T-helper 1 cell (primary cell): ENCODE measurements around the gene CCDC136.

Experiments
- DNase-seq, 5 donors: peaks; one replicate each; pipeline ENCODE4 v3.0.0-alpha.2; 2012 to 2020

The CCDC136 gene

DNA sequence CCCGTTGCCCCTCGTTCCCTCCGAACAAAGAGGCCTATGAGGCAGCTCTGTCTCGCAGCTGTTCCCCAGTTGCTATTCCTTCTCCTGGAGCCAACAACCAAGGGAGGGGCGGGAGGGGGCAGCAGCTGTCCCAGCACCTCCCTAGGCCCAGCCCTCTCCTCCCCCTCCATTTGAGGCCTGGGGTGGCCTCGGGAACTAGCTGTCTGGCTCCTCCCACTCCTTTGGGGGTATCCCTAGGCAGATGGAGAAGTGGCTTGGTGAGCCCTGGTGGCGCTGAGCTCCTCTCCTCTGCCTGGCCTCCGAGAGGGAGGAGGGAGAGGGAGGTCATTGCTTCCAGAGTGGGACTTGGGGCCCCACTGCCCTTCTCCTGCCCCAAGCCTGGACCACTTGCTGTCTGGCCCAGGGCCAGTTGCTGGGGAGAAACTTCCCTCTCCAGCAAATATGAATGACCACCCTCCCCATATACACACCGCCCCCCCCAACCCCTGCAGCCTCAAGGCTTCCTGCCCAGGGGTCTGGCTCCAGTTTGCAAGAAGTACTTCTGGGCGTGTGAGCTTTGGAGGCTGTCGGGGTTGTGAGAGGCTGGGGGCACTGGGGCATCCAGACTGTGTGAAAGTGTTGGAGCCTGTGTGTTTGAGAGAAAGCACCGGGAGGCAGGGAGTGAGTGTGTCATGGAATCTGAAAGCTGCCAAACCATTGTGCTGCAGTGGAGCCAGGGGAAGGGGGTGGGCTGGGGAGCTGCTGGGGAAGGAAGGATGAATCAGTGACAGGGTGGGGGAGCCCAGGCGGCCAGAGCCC lies 41.6 kb downstream of the CCDC136 start:
- no peak for DNase-seq

DNA sequence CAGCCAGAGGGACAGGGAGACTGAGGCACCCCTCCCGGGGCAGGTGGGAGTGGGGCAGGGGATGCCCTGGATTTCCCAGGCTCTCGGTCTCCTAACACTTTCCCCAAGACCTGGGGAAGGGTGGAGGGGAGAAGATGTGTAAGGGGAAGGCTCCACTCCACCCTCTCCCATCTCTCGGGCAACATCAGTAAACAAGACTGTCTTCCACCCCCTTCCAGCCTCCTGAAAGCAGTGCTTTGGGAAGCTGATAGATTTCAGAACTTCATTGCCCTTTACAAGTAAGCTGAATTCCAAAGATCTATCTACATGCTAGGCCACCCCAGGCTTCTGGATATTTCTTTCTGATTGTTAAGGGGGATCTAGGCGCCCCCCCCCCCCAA lies 42.2 kb downstream of the CCDC136 start:
- DNase-seq, result no peak

DNA sequence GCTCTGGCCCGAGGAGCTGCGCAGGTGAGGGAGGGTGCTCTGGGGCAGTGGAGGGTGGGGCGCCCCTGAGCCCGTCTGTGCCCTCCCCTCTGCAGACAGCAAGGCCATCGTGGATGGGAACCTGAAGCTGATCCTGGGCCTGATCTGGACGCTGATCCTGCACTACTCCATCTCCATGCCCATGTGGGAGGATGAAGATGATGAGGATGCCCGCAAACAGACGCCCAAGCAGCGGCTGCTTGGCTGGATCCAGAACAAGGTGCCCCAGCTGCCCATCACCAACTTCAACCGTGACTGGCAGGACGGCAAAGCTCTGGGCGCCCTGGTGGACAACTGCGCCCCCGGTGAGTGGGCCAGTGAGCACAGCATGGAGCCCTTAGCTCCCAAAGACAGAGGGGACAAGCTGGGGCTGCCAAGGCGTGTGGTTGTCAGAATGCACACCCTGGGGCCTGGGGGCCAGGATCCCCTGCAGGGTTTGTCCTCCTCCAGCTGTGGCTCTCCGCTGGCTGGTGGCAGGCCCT lies 43.5 kb downstream of the CCDC136 start:
- no peak for DNase-seq

DNA sequence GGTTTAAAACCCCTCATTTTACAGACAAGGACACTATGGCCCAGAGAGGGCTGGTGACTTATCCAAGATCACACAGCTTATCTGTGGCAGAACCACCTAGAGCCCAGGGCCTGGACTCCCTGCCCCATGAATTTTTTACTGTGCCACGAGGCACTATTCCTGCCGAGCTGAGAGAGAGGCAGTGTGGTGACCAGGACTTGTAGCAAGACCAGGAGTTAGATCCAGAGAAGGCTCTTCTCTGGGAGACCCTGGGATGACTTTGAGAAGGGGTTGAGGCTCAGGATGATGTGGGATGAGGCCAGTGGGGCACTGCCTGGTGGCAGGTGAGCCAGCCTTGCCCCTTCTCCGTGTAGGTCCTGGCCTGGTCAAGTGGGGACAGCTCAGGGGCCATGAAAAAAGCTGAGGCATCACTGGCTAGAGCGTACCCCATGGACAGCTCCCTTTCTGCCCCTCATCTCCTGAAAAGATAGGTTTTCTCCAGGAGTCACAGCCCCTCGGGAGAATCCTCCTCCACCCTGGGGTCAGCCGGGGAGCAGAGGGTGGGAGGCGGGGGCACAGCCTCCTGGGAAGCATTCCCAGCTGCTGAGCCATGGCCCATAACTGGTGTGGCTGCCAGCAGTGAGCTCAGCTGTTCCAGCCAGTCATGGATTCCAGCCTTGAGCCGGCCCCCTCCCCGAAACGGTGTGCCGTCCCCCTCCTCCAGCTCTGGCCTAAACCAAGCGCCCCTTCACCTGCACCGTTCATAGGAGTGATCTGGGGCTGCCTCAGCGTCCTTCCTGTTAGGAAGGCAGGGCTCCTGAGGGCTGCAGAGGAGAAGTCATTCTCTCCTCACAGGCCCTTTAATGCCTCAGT lies 44.2 kb downstream of the CCDC136 start:
- DNase-seq, result peak in 1 of 5 donors; percentile 9

DNA sequence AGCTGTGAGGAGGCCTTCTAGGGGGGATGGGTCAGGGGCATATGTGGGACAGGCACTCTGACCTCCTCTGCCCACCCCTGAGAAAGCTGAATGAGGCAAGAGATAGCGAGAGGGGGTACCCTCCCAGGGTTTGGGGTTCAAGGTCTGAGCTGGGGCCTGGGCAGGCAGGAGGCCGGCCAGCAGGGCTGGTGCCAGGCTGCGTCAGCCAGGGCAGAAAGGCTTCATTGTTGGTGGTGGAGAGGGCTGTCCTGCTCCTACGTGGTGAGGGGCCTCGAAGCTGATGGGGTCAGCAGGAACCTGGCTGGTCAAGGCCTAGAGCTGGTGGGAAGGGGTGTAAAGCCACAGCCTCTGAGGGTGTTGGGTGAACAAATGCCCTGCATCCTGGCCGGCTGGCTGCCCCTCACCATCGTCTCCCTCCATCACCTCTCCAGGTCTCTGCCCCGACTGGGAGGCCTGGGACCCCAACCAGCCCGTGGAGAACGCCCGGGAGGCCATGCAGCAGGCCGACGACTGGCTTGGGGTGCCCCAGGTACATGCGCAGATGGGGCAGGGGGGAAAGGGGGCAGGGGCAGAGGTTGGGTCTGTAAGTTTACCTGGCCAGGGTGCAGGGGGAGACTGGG lies 45.1 kb downstream of the CCDC136 start:
- DNase-seq, result peak in 1 of 5 donors; percentile 12

DNA sequence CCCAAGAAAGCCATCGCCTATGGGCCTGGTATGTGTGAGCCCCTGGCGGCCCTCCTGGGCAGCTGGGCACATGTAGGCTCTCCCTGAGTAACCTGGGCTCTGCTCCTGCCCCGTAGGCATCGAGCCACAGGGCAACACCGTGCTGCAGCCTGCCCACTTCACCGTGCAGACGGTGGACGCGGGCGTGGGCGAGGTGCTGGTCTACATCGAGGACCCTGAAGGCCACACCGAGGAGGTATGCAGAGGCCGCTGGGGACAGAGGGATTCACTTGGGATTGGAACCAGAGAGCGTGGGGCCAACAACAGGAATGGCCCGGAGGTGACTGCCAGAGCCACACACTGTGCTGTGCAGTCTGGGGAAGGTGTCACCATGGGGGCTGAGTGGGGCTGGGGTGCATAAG lies 45.8 kb downstream of the CCDC136 start:
- DNase-seq, result peak in 1 of 5 donors; percentile 9

DNA sequence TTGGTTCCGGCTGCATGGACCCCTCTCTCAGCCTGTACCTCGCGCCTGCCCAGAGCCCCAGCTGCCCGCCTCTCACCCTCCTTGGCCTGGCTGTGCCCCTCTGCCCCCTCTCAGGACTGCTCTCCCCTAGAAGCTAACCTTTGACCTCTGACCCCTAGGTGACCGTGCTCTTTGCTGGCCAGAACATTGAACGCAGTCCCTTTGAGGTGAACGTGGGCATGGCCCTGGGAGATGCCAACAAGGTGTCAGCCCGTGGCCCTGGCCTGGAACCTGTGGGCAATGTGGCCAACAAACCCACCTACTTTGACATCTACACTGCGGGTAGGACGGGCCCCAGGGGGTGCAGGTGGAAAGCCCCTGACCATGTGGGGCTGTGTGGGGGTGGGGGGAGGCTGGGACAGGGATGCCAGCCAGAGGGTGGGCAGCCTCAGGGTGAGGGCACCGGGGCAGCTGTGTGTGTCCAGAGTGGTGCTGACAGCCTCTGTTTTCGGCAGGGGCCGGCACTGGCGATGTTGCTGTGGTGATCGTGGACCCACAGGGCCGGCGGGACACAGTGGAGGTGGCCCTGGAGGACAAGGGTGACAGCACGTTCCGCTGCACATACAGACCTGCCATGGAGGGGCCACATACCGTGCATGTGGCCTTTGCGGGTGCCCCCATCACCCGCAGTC lies 46.5 kb downstream of the CCDC136 start:
- DNase-seq, result no peak

DNA sequence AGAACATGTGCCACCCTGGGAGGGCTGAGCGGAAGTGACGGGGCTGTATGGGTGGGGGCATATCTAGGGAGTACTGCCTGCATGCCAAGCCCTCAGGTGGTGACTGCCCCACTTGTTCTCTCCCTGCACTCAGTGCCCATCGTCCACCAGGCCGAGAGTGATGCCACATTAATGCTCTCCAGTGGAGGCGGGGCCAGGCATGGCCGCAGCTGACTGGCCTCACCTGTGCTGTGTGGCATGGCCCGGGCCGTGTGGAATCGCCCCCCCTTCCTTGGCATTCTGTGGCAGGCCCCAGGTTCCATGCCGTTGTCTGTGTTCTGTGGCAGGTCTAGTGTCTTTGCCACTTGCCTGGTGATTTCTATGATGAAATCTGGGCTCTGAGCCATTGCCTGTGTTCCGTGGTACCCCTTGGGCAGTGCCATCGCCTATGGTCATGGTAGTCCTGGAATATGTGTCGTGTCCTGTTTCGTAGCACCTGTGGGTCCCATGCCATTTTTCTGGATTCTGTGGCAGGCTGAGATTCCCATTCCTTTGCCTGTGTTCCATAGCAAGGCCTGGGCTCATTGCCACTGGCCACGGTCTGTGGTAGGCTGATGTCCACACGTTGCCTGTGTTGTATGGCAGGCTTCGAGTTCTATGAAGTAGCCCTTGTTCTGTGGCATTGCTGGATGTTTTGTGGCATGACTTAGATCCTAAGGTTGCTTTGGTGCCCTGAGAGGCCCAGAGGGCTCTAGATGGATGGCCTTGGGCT lies 47.4 kb downstream of the CCDC136 start:
- no peak for DNase-seq

DNA sequence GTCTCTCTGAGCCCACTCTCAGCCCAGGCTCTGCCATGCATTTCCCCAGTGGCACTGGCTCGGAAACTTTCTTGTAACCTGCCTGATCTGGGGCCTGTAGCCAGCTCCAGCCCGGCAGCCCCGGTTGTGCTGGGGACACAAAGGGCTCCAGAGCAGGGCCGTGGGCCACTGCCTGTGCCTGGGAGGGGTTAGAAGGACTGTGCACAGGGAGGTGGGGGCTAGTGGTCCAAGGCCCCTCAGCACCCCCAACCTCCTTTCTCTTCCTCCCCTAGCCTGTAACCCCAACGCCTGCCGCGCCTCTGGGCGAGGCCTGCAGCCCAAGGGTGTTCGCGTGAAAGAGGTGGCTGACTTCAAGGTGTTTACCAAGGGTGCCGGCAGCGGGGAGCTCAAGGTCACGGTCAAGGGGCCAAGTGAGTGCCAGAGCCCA lies 48.0 kb downstream of the CCDC136 start:
- DNase-seq, result no peak

DNA sequence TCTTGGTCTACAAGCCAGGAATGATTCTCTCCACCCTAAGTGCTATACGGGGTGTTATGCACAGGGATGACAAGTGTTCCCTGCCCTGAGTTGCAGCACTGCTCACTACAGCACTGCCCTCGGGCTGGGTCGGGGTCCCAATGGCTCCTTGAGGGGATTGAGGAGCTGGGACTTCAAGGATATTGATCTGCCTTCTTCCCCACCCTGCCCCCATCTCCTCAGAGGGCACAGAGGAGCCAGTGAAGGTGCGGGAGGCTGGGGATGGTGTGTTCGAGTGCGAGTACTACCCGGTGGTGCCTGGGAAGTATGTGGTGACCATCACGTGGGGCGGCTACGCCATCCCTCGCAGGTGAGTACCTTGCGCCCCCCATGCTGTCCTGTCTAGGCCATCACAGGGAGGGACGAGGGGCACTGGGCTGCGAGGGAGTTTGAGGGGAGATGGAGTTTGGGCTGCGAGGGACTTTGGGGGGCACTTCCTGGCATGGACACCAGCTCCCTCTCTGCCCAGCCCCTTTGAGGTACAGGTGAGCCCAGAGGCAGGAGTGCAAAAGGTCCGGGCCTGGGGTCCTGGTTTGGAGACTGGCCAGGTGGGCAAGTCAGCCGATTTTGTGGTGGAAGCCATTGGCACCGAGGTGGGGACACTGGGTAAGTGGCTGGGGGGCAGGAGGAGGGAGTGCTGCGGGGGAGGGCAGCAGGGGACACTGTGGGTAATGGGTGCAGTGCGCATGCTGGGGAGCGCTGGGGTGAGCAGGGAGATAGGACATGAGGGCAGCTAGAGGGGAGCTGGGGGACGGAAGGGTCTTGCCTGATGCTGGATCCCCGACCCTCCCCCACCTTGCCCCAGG lies 48.8 kb downstream of the CCDC136 start:
- DNase-seq, result no peak

DNA sequence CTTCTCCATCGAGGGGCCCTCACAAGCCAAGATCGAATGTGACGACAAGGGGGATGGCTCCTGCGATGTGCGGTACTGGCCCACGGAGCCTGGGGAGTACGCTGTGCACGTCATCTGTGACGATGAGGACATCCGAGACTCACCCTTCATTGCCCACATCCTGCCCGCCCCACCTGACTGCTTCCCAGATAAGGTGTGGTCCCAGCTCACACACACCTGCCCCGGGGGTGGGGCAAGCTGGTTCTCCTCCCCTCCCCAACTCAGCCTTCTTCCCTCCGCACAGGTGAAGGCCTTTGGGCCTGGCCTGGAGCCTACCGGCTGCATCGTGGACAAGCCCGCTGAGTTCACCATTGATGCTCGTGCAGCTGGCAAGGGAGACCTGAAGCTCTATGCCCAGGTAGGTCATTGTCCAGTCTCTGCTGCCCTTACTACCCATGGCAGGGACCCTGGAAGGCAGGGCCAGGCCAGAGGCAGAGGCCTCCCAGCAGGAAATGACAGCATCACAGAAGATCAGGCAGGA lies 49.5 kb downstream of the CCDC136 start:
- DNase-seq, result no peak

DNA sequence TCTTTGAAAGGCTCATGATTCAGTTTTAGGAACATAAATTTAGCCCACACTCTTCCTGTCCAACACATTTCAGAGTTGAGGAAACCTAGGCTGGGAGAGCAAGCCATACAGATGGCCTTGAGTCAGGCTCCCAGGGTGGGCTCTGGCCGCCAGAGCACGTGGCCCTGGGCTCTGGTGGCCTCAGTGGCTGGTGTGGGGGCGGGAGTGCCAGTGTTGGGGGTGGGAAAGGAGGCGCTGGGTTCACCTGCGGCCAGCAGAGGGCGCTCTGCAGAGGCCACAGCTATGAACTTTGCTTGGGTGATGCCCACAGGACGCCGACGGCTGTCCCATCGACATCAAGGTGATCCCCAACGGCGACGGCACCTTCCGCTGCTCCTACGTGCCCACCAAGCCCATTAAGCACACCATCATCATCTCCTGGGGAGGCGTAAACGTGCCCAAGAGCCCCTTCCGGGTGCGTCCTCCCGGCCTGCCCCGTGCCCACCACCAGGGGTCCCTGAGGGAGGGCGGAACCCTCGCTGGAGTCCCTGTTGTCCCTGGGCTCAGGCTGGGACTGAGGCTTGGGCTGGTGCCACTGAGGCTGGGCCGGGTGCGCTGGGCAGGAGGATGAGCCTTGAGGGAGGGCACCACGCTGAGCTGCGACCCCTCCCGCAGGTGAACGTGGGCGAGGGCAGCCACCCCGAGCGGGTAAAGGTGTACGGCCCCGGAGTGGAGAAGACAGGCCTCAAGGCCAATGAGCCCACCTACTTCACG lies 50.3 kb downstream of the CCDC136 start:
- DNase-seq, result peak in 3 of 5 donors; percentile 36 to 44 (median 43)

DNA sequence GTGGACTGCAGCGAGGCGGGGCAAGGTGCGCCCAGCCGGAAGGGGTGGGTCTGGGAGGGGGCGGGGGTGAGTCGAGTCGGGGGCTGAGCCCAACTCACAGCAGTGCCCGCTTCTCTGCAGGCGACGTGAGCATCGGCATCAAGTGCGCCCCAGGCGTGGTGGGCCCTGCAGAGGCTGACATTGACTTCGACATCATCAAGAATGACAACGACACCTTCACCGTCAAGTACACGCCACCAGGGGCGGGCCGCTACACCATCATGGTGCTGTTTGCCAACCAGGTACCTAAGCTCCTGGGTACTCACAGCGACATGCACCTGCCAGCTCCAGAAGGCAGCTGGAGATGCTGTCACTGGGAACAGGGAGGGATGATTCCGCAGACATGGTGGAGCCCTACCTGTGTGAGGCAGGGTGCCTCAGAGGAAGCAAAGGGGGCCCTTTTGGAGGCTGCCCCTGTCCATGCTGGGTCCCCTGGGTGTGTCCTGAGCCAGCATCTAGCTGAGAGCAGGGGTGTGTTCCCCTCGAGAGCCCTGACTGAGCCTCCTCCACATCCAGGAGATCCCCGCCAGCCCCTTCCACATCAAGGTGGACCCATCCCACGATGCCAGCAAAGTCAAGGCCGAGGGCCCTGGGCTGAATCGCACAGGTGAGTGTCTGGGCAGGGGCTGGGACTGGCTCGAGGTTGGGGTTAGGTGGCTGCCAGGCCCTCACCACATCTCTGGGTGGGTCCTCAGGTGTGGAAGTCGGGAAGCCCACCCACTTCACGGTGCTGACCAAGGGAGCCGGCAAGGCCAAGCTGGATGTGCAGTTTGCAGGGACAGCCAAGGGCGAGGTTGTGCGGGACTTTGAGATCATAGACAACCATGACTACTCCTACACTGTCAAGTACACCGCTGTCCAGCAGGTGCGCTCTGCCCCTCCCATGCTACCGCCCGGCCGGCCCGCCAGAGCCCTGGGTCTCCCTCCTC lies 51.2 kb downstream of the CCDC136 start:
- no peak for DNase-seq

DNA sequence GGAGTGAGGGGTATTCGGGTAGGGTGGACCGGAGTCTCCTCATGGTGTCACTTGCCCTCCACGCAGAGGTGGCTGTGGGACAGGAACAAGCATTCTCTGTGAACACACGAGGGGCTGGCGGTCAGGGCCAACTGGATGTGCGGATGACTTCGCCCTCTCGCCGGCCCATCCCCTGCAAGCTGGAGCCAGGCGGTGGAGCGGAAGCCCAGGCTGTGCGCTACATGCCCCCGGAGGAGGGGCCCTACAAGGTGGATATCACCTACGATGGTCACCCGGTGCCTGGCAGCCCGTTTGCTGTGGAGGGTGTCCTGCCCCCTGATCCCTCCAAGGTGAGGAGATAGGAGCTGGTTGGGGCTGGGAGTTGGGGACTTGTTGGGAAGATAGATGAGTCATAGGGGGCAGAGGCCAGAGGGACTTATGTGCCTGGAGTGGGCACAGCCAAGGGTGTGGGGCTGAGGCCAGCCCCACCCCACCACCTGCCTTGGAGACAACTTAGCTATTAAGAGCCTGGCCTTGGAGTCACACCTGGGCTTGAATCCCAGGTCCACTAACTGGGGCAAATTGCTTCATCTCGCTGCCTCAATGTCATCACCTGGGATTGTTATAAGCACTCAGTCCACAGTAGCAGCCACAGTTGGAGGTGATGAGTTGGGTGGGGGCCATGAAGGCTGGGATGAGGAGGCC lies 52.3 kb downstream of the CCDC136 start:
- no peak for DNase-seq

DNA sequence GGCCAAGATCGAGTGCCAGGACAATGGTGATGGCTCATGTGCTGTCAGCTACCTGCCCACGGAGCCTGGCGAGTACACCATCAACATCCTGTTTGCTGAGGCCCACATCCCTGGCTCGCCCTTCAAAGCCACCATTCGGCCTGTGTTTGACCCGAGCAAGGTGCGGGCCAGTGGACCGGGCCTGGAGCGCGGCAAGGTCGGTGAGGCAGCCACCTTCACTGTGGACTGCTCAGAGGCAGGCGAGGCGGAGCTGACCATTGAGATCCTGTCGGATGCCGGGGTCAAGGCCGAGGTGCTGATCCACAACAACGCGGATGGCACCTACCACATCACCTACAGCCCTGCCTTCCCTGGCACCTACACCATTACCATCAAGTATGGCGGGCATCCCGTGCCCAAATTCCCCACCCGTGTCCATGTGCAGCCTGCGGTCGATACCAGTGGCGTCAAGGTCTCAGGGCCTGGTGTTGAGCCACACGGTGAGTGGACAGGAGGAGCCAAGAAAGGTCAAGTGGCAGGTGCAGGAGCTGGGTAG lies 53.1 kb downstream of the CCDC136 start:
- DNase-seq, result no peak

DNA sequence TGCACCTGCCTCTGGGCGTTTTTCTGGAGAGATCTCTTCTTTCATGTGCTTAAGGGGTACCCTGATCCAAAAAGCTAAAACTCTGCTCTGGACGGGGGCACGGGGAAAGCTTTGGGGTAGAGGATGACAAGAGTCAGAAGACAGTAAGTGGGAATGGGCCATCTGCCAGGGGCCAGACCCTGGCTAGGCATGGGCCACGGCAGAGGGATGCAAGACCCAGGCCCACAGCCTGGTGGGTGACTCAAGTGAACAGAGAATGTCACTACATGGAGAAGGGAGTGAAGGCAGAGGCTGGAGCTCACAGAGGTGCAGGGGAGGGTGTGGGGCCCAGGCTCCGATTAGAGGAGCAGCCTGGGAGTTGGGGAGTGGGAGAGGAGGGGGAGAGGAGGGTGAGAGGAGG lies 53.7 kb downstream of the CCDC136 start:
- no peak for DNase-seq

DNA sequence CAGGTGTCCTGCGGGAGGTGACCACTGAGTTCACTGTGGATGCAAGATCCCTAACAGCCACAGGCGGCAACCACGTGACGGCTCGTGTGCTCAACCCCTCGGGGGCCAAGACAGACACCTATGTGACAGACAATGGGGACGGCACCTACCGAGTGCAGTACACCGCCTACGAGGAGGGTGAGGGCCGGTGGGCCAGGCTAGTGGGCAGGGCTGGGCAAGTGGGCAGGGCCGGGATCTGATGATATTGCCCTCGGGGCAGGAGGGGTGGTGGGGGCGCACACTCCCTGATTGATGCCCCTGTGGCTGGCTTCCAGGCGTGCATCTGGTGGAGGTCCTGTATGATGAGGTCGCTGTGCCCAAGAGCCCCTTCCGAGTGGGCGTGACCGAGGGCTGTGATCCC lies 54.2 kb downstream of the CCDC136 start:
- no peak for DNase-seq
